ENCODE measurements around the gene CD83.

- TF ChIP-seq CTCF (IDR thresholded peaks at IDR 0.05): no peak; the same call in 1 of the 2 replicates
- no peak for TF ChIP-seq ZFX (IDR thresholded peaks at IDR 0.05; ENCODE audit: borderline replicate concordance)
Observed at GRCh38 chr6:14118091-14118439, 493 bp downstream of the CD83 start.

Measured in 22Rv1 (cell line).